NB4 (cell line): Measurements from ENCODE around the gene RAB13.

Source experiments
- CTCF ChIP-seq: IDR thresholded peaks from one replicate; pipeline ENCODE4 v1.5.1; 2012; ENCODE audit warnings: low read depth, low read length
- MYC ChIP-seq: IDR thresholded peaks from 2 replicates; pipeline ENCODE4 v1.6.1; 2011; ENCODE audit warnings: low read depth, low read length
- POLR2A ChIP-seq: IDR thresholded peaks from 2 replicates; pipeline ENCODE4 v1.6.1; 2011; ENCODE audit warnings: mild to moderate bottlenecking; ENCODE audit not compliant: insufficient read length; ENCODE audit errors: extremely low read depth

- TF ChIP-seq CTCF (no peak), POLR2A (no peak), MYC (no peak)
These were observed 24.7 kb downstream of the RAB13 start for GRCh38 chr1:153961421-153961820.
